GM23248 (cell line): ENCODE results near the gene SLC40A1.

Experiments
- EZH2 ChIP-seq: fragments of 200-600 bp; sonication (generic); IDR thresholded peaks from 2 replicates; pipeline ENCODE4 v1.6.1; 2018; ENCODE audit warnings: antibody characterized with exemption, mild to moderate bottlenecking; ENCODE audit not compliant: insufficient read depth, poor library complexity, severe bottlenecking
- EZH2phosphoT487 ChIP-seq: fragments of 200-600 bp; sonication (generic); IDR thresholded peaks from 2 replicates; pipeline ENCODE4 v1.6.1; 2018; ENCODE audit warnings: antibody characterized with exemption, moderate library complexity, mild to moderate bottlenecking, low read depth; ENCODE audit not compliant: insufficient read depth

GRCh38 chr2:189609853-189610252, 29.3 kb upstream of the SLC40A1 start:
- no peak for TF ChIP-seq EZH2phosphoT487
- no peak for TF ChIP-seq EZH2
